HG03460 (cell line): ENCODE data around the gene TRPC4AP.

ENCODE experiments used
- ATAC-seq: cut with Tn5 transposase; IDR thresholded peaks from one replicate; pipeline ENCODE4 v1.9.1; 2021; ENCODE audit not compliant: unreplicated experiment

Gene TRPC4AP

DNA sequence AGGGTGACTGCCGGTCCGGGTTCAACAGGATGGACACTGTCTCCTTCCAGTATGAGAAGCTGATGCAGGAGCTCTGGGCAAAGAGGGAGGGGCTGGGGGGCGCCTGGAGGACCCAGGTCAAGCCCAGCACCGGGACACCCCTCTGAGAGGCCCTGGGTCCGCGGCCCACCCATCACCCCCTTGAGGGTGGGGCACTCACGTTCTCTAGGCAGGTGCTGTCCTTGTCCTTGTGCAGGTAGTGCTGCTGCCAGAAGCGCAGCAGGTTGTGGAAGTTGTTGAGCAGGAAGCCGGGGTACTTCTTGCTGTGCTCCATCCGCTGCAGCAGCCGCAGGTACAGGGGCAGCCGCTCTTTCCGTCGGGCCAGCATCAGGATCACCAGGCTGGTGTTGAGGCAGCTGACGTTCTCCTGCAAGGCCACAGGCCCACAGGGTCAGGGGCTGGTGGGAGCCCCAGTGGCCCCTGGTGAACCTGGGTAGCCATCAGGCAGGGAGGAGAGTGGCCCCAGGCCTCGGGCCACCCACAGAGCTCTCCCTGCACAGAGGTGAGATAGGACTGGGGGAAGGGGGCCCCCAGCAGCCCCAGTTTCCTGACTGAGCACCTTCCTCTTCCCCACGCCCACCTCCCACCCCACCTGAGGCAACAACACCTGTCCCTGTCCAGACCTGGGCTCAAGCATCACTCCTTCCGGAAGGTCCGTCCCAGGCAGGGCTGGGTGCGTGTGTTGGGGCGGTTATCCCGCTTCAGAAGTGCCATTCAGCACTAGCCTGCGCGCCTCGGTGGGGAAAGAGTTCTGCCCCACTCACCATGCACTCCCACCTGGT lies 89.2 kb downstream of the TRPC4AP start:
- no peak for ATAC-seq

DNA sequence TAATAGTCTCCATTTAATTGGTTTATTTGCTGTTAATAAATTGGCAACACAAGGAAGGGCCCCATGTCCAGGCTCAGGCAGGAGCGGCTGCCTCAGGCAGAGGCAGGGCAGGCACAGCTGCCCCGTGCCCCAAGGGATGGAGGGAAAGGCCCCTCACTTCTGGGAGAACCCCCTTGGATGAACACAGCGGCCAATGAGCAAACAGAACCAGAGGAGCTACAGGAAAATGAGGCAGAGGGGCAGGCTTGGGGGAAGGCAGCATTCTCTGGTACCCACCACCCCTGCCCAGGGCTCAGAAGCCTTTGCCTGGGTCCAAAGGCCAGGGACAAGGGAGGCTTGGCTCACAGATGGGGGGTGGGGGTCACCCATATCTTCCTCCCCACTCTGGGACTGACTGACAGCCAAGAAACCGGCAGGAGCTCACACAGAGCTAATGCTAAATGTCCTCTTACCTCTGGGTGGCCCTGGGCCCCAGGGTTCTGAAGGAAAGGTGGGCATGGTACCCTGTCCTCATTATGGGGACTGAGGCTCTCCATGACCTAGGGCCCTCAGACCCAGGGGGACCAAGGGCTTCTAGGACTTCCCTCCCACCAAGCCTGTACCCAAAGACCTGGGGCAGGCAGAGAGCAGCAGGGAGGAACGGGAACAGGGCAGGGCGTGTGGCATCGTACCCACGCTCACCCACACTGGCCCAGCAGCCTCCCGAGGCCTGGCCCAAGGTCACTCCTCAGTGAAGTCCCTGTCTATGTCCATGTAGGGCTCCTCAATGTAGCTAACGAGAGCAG lies 90.0 kb downstream of the TRPC4AP start:
- ATAC-seq: no peak

DNA sequence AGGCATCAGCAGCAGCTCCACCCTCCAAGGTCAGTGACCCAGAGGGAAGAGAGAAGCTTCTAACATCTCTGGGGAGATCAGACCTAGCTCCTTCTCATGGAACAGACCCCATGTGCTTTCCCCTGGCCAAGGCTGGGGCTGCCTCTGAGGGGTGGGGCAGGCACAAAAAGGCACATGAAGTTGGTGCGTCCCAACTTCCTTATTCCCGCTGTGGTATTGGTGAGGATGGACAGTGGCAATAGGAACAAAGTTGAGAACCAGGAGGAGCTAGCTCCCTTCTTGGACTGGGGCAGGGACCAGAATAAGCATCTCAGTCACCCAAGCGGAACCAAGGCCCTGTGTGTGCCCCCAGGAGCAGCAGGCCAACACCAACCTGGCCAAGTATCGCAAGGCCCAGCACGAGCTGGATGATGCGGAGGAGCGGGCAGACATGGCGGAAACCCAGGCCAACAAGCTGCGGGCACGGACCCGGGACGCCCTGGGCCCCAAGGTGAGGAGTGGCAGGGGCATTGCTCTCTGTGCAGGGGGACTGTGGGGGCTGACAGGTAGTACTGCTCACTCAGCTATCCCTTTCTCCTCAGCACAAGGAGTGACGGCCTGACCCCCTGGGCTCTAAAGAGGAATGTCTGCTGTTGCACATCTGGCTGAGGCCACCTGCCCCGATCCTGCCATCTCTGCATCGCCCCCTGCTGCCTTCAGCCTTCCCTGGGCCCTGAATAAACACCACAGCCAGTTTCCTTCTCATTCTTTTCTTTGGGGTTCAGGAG lies 90.8 kb downstream of the TRPC4AP start:
- no peak for ATAC-seq

DNA sequence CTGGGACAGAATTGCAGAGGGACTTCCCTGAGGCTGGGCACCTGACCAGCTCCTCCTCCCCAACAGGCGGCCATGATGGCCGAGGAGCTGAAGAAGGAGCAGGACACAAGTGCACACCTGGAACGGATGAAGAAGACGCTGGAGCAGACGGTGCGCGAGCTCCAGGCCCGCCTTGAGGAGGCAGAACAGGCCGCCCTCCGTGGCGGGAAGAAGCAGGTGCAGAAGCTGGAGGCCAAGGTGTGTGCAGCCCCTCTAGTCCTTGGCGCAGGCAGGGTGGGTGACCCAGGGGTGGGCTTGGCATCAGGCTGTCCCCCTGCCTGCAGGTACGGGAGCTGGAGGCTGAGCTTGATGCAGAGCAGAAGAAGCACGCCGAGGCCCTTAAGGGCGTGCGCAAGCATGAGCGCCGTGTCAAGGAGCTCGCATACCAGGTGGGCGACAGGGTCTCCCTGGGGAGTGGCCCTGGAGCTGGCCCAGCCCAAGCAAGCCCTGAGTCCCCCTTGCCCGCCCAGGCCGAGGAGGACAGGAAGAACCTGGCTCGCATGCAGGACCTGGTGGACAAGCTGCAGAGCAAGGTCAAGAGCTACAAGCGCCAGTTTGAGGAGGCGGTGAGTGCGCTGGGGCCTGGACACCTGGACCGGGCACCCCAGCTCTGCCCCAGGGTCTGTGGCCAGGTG lies 91.5 kb downstream of the TRPC4AP start:
- ATAC-seq: no peak

DNA sequence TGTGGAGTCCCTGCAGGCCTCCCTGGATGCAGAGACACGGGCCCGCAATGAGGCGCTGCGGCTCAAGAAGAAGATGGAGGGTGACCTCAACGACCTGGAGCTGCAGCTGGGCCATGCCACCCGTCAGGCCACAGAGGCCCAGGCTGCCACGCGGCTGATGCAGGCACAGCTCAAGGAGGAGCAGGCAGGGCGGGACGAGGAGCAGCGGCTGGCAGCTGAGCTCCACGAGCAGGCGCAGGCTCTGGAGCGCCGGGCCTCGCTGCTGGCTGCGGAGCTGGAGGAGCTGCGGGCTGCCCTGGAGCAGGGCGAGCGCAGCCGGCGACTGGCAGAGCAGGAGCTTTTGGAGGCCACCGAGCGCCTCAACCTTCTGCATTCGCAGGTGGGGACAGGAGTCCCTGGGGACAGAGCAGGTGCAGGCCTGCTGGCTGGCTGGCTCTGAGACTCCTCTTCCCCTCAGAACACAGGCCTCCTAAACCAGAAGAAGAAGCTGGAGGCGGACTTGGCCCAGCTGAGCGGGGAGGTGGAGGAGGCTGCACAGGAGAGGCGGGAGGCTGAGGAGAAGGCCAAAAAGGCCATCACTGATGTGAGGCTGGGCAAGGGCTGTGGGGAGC lies 92.2 kb downstream of the TRPC4AP start:
- ATAC-seq: no peak

DNA sequence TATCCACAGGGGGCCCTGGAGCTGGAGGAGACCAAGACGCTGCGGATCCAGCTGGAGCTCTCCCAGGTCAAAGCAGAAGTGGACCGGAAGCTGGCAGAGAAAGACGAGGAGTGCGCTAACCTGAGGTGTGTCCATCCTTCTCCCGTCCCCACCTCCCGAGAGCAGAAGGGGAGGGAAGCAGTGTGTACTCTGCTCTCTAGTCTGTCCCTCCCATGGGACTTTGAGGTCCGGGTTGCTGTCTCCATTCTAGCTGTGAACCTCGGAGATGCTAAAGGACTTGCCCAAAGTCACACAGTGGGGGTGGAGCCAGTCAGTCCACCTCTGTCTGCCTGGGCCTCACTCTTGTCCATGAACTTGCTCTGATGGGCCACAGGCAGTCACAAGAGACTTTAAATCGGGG lies 92.8 kb downstream of the TRPC4AP start:
- no peak for ATAC-seq

DNA sequence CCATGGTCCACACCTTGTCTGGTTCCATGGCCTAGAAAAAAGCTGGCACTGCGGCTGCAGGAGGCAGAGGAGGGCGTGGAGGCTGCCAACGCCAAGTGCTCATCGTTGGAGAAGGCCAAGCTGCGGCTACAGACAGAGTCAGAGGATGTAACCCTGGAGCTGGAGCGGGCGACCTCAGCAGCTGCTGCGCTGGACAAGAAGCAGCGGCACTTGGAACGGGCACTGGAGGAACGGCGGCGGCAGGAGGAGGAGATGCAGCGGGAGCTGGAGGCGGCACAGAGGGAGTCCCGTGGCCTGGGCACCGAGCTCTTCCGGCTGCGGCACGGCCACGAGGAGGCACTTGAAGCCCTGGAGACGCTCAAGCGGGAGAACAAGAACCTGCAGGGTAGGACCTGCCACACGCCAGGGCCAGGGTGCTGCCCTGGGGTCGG lies 93.6 kb downstream of the TRPC4AP start:
- ATAC-seq: no peak

DNA sequence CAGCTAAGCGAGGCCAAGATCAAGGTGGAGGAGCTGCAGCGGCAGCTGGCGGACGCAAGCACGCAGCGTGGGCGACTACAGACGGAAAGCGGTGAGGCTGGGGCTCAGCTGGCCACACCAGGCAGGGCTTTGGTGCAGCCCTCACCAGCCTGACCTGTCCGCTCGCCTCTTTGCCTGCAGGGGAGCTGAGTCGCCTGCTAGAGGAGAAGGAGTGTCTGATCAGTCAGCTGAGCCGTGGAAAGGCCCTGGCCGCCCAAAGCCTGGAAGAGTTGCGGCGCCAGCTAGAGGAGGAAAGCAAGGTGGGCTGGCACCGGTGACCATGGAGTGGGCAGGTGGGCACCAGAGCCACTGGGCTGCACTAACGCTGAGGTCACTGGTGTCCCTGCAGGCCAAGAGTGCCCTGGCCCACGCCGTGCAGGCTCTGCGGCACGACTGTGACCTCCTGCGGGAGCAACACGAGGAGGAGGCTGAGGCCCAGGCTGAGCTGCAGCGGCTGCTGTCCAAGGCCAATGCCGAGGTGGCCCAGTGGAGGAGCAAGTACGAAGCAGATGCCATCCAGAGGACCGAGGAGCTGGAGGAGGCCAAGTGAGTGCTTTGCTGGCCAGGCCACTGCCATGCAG lies 94.2 kb downstream of the TRPC4AP start:
- no peak for ATAC-seq

DNA sequence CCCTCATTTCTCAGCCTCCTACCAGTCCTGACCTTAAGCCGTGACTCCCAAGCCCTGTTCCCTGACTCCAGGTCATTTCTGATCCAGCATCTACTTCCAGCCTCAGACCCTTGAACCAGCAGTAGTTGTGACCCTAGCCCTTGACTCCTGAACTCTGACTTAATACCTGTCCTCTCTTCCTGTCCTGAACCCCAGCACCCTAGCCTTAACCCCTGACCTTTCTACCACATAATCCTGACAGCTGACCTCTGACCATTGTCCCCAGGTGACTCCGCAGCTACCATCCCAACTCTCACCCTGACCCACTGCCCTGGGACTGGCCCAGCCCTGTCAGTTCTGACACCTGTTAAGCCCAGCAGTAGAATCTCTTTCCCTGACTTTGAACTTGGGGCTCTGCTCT lies 94.8 kb downstream of the TRPC4AP start:
- no peak for ATAC-seq

DNA sequence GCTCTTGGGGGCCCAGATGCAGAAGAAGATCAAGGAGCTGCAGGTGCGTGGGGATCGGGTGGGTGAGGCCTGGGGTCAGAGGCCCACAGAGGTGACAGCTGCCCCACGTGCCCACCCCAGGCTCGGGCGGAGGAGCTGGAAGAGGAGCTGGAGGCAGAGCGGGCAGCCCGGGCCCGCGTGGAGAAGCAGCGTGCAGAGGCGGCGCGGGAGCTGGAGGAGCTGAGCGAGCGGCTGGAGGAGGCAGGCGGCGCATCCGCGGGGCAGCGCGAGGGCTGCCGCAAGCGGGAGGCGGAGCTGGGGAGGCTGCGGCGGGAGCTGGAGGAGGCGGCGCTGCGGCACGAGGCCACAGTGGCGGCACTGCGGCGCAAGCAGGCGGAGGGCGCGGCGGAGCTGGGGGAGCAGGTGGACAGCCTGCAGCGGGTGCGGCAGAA lies 95.5 kb downstream of the TRPC4AP start:
- ATAC-seq: no peak

DNA sequence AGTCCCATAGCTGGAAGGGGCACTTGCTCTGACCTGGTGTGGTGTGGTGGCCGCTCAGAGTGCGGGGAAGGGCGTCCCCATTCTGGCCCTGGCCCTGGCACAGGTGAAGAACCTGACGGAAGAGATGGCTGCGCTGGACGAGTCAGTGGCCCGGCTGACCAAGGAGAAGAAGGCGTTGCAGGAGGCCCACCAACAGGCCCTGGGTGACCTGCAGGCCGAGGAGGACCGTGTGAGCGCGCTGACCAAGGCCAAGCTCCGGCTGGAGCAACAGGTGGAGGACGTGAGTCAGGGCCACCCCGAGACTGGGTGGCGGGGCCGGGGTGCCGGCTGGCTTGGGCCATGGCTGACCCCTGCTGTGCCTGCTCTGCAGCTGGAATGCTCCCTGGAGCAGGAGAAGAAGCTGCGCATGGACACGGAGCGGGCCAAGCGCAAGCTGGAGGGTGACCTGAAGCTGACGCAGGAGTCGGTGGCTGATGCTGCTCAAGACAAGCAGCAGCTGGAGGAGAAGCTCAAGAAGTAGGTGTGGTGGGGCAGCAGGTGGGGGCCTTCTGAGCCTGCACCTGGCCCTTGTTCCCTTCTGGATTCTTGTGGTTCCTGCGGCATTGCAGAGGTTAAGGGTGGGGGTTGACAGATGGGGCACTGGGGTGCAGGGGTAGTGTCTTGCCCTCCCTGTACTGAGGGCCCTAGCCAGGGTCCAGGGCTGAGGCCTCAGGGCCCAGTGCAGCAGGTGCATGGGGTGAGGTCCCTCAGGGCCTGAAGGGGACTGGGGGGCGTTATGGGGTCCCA lies 96.2 kb downstream of the TRPC4AP start:
- ATAC-seq: no peak

DNA sequence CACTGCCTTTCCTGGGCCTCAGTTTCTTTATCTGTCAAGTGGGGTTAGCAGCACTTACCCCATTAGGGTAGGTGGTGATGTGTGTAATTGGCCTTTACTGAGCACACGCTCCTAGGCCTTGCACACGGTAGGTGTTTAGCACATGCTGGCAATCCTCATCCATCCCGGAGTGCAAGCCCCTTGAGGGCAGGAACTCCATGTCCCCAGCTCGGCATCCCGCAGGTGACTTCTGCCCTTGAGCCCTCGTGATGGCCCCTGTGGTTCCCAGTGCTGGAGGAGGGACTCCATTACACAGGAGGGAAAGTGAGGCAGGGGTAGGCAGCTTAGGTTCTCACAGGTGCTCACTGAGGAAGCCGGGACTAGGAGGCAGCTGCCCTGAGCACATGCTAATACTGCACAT lies 96.9 kb downstream of the TRPC4AP start:
- ATAC-seq: no peak

DNA sequence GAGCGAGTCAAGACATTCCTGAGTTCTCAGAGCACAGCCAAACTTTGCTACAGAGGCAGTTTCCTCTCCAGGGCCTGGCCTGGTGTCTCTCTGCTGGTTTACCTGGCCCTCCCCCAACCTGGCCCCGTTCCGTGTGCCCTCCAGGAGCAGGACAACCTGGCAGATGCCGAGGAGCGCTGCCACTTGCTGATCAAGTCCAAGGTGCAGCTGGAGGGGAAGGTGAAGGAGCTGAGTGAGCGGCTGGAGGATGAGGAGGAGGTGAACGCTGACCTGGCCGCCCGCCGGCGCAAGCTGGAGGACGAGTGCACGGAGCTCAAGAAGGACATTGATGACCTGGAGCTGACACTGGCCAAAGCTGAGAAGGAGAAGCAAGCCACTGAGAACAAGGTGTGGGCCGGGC lies 97.4 kb downstream of the TRPC4AP start:
- no peak for ATAC-seq

DNA sequence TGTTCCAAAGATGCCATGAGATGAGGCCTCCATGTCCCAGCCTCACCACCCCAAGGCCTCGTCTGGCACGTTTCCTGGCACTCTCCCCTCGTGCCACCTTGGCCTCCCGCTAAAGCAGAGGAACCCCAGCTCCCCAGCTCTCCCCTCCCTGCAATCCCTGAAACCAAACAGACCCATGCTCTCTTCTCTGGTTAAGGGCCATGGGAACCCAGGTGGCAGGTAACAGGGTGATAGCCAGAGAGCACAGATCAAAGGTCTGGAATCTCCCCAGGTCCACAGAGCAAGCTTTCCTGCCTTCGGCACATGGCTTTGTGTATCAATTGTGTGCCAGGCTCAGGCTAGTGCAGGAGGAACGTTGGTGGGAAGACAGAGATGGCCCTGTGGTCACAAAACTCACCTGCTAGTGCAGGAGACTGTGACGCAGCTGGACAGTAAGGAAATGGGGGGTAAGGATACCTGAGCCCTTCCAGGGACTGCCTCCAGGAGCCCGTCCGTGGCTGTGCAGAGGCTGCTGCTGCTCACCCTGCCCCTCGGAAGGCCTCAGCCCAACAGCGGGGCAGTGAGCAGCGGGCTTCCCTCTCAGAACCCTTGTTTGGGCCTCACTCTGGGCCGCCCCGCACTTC lies 98.0 kb downstream of the TRPC4AP start:
- ATAC-seq: no peak

DNA sequence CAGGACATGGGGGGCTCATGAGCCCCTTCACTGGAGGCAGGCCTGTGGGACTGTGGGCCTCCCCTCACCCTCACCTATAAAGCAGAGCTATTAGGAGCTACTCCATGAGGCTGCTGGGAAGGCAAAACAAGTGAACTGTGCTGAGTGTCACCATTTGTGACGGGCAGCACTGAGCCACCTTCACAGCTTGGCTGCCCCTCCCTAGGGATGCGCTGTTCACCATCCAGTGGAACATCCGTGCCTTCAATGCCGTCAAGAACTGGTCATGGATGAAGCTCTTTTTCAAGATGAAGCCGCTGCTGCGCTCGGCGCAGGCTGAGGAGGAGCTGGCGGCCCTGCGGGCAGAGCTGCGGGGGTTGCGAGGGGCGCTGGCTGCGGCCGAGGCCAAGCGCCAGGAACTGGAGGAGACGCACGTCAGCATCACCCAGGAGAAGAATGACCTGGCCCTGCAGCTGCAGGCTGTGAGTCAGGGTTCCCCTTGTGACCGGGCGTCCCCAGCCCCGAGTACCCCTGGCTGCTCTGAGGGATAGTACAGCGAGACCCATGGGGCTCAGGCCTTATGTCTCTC lies 98.6 kb downstream of the TRPC4AP start:
- ATAC-seq: no peak

DNA sequence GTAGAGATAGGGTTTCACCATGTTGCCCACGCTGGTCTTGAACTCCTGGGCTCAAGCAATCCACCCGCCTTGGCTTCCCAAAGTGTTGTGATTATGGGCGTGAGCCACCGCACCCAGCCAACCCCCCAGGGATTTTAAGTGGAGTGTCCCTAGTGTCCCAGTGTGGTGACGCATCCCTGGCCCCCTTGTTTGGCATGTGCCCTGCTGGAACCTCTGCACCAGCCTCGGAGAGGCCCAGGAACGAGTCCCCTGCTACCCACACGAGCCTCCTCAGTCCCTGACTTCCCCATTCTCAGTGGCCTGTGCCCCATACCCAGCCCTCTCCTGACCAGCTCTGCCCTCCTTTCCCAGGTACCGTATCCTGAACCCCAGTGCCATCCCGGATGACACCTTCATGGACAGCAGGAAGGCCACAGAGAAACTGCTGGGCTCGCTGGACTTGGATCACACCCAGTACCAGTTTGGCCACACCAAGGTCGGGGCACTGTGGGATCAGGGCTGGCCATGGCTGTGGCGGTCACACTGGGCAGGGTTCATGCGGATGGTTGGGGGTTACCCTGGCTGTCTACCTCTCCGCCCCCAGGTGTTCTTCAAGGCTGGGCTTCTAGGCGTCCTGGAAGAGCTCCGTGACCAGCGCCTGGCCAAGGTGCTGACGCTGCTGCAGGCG lies 99.7 kb downstream of the TRPC4AP start:
- ATAC-seq: no peak

DNA sequence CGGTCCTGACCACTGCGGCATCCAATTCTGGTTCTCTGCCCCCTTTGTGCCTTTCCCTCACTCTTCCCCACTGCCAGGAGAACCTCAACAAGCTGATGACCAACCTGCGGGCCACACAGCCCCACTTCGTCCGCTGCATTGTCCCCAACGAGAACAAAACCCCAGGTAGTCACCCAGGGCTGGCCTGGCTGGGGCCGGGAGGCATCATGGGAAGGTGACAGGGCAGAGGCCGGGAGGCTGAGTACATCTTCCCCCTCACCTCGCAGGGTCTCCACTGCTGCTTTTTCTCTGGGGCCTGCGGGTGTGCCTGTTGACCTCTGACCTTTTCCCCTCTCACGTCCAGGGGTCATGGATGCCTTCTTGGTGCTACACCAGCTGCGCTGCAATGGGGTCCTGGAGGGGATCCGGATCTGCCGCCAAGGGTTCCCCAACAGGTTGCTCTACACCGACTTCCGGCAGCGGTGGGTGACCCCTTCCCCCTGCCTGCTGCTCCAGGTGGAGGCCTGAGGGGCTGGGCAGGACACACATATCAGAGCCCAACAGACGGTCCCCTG lies 101.9 kb downstream of the TRPC4AP start:
- ATAC-seq: no peak

DNA sequence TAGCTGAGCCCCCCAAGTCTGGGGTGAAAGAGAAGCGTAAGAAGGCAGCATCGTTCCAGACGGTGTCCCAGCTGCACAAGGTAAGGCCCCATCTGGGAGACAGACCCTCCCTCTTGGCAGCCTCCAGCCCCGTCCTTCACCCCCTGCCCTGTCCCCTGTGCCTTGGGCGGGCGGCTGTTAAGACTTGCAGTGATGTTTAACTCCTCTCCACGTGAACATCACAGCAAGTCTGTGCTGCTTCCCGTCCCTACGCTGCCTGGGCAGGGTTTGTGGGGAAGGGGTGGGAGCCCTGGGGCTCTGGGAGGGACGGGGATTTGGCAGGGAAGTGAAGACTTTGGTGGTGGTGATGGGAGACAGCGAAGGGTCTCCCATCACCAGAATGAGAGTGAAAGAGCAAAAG lies 102.4 kb downstream of the TRPC4AP start:
- ATAC-seq: no peak
